ENCODE measurements around the gene TNS3.
"Not testable (repeated sequence)": the region's sequence is repeated elsewhere in the genome, so short reads cannot be mapped to it uniquely, and the experiment has no call there.

The TNS3 gene

DNA sequence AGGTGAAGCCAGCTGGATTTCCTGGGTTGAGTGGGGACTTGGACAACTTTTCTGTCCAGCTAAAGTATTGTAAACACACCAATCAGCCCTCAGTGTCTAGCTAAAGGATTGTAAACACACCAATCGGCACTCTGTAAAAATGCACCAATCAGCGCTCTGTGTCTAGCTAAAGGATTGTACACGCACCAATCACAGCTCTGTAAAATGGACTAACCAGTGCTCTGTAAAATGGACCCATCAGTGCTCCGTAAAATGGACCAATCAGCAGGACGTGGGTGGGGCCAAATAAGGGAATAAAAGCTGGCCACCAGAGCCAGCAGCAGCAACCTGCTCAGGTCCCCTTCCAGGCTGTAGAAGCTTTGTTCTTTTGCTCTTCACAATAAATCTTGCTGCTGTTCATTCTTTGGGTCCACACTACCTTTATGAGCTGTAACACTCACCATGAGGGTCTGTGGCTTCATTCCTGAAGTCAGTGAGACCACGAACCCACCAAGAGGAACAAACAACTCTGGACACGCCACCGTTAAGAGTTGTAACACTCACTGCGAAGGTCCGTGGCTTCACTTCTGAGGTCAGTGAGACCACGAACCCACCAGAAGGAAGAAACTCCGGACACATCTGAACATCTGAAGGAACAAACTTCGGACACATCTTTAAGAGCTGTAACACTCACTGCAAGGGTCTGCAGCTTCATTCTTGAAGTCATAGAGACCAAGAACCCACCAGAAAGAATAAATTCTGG, 21.8 kb upstream of the TNS3 start:
- DNase-seq (ENCODE audit: low read depth in 2 of 2), result not testable (repeated sequence)

DNA sequence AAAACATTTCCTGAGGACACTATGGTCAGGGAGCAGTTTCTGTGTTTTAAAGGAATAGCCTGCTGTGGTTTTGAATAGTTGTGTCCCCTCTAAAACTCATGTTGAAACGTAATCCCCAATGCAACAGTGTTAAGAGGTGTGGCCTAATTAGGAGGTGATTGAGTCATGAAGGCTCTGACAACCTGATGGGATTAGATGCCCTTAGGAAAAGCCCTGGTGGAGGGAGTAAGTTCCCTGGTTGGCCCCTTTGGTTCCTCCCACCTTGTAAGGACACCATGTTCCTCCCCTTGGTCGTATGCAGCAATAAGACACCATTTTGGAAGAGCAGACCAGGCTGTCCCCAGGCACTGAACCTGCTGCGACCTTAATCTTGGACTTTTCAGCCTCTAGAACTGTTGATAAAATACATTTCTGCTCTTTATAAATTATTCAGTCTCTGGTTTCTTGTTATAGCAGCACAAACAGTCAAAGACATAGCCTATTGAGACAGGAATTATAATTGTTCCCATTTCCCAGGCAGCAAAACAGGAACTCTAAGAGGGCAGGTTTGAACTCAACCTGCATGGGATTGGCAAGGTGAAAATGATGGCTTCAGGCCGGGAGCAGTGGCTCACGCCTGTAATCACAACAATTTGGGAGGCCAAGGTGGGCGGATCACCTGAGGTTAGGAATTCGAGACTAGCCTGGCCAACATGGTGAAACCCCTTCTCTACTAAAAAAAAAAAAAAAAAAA, 20.5 kb upstream of the TNS3 start:
- no peak for DNase-seq (ENCODE audit: low read depth in 2 of 2)

DNA sequence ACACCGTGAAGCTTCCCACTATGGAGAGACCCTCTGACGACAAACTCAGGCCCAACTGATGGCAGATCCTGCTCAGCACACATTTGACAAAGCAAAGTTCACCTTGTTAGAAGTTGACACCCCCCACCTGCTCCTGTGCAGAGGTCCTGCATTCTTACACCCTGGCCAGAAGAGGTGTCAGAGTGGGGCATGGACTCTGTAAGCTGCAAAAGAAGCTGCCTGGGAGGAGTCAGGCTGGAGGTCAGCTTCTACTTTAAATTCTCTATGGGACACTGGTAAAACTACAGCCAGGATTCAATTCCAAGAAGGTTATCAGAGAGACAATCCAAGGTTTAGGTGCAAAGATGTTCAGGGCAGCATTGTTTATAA, 20.0 kb upstream of the TNS3 start:
- no peak for DNase-seq (ENCODE audit: low read depth in 2 of 2)

DNA sequence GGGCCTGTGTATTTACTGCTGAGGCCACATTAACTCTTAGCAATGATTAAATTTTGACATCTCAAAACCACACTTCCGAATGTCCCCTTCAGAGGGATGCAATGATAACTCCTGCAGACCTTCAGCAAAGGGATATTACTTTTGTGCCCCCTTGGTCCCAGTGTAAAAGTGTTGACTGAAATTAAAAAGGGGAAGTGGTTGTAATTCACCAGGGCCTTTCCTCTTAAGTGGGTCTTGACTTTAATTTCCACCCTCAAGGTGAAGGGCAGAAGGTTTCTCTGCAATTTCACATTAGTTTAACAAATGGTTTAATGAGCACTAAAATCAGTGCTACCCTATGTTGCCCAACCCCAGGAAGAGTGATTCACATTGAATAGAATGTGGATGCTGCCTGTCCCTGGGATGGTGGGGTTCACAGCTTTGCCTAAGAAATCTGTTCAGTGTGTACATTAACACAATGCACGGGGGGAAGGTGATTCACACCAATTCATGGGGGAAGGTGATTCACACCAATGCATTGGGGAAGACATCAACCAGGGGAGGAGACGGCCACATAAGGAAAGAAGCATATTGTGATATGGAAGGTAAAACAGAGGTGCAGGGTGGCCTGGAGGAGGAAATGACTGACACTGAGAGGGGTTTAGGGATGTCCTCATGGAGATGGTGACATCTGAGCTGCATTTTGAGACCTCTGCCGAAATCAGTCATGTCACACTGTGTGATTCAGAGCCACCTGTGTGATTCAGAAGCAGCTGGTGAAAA, 19.4 kb upstream of the TNS3 start:
- DNase-seq (ENCODE audit: low read depth in 2 of 2), result no peak

DNA sequence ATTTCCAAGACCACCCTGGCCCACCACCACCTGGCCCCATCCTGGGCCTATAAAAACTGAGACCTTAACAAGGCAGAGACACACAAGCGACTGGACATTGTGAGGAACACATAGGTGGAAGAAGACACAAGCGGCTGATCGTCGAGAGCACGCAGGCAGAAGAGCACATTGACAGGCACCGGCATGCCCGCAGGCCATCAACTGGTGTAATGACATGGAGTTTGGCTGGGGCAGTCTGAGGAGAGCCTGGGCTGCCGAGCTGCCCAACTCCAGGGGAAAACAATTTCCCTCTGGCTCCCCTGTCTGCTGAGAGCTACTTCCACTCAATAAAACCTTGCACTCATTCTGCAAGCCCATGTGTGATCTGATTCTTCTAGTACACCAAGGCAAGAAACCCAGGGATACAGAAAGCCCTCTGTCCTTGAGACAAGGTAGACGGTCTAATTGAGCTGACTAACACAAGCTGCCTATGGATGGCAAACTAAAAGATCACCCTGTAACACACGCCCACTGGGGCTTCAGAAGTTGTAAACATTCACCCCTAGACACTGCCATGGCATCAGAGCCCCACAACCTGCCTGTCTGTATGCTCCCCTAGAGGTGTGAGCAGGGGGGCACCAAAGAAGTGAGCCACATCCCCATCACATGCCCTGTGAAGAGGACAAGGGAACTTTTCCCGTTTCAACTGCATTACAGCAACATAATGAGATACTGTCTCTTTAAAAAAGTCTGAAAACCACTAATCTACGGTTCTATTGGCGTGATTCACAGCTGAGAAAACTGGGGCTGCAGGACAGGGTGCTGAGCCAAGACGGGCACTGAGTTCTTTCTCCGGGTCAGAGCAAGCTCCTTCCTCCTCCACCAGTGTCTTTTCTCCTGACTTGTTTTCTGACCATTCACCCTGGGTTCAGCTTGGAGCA, 18.5 kb upstream of the TNS3 start:
- DNase-seq (ENCODE audit: low read depth in 2 of 2), result no peak

DNA sequence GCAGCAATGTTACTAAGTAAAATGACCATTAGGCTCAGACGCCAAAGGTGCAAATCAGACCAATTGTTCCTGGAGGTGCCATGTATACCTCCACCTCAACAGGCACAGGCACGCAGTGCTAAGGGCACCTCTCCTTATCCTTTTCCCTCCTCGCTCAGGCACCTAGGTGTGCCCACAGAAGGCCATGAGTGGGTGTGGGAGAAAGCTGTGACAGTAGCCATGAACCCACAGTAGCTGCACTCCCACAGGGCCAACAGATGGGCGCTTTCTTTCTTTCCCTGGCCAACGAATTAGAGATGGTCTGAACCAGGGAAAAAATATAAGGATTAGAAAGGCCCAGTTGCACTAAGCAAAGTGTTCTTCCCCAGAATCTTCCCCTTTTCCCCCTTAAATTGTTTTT, 15.5 kb upstream of the TNS3 start:
- DNase-seq (ENCODE audit: low read depth in 2 of 2), result no peak

DNA sequence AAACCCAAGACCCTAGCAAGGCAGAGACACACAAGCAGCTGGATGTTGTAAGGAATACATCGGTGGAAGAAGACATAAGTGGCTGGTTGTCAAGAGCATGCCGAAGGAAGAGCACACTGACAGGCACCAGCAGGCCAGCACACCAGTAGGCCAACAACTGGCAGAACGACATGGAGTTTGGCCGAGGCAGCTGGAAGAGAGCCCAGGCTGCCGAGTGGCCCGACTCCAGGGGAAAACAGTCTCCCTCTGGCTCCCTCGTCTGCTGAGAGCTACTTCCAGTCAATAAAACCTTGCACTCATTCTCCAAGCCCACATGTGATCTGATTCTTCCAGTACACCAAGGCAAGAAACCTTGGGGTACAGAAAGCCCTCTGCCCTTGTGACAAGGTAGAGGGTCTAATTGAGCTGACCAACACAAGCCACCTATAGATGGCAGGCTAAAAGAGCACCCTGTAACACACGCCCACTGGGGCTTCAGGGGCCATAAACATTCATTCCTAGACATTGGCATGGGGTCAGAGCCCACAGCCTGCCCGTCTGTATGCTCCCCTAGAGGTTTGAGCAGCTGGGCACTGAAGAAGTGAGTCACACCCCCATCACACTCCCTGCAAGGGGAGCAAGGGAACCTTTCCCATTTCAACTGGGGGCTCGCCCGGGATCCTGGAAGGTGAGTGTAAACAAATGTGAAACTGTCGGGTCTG, 14.7 kb upstream of the TNS3 start:
- DNase-seq (ENCODE audit: low read depth in 2 of 2), result no peak

DNA sequence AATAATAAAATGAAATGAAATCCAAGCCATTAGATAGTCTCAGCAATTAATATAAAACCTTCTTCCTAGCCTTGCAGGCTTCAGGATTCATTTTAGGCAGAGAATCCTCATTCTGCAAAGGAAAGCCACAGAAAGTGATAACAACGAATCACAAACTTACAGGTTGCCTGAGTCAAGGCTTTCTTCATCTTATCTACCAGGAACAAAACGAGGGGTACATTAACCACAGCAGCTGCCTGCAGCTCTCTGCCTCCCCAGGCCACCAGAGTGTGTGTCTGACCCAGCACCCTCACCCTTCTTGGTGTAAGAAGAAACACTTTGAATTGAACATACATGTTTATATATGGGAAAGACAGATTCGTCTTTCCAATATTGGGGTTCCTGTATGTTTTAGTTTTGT, 12.5 kb upstream of the TNS3 start:
- DNase-seq (ENCODE audit: low read depth in 2 of 2), result no peak

DNA sequence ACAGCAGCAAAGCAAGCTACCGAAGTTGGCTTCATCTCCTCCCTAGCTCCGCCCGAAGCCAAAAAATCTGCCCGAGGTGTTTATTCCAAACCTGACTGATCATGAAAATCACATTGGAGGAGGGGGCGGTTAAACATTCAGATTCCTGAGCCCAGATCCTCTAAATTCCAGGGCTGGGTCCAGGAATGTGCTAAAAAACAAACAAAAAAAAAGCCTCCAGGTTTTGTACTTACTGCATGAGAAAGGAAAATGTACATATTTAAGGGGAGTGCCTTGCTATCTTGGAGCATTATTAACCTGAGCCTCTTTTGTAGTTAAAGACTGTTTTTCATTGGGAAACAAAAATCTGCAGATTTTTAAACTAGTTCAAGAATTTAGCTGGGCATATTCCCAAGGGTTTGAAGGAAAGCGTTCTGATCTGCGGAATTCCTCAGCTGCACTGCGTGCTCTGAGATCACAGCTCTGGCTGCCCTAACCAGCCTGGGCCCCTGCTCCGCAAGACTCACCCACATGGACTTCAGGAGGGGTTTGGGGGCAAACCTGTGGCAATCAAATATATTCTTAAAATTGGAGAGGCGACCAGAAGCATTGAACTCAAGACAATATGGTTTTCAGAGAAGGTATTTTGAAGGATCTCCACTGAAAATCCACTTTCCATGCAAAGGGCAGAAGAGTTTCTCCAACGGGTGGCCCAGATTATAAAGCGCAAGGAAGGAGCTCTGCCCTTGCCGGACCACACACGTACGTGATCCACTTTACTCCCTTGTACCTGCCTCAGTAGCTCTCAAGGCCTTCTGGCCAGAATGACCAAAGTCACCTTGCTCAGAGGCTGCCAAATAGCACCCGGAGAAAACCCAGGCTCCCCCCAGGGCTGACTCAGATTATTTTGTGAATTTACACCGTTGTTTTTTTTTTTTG, 10.0 kb upstream of the TNS3 start:
- DNase-seq (ENCODE audit: low read depth in 2 of 2), result no peak

DNA sequence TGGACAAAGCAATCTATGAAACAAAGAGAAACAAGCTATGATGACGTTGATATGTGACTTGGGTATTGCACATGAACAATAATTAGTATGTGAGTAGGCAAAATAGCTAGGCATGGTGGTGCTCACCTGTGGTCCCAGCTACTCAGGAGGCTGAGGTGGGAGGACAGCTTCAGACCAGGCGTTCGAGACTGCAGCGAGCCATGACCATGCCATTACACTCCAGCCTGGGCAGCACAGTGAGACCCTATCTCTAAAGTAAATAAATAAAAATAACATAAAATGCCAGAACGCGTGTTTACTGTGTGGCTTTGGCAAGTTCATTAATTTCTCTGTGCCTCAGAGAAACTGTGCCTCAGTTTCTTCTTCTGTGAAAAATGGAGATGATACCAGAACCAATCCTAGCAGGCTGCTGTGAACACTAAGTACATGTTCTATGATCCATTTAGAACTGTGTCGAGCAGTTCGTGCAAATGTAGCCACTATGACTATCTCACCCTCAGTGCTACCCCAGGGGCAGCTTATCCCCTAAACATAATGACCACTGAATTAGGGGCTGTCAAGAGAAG, 9.3 kb upstream of the TNS3 start:
- DNase-seq (ENCODE audit: low read depth in 2 of 2), result no peak

DNA sequence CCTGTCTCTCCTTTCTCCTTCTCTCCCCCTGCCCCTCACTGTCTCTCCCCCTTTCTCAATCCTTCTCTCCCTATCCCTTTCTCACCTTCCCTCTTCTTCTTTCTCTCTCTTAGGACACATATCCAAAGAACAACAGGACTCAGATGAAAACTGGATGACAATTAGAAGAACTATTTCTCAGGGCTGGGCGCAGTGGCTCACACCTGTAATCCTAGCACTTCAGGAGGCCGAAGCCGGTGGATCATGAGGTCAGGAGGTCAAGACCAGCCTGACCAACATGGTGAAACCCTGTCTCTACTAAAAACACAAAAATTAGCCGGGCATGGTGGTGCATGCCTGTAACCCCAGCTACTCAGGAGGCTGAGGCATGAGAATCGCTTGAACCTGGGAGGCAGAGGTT, 8.3 kb upstream of the TNS3 start:
- DNase-seq (ENCODE audit: low read depth in 2 of 2), result not testable (repeated sequence)

DNA sequence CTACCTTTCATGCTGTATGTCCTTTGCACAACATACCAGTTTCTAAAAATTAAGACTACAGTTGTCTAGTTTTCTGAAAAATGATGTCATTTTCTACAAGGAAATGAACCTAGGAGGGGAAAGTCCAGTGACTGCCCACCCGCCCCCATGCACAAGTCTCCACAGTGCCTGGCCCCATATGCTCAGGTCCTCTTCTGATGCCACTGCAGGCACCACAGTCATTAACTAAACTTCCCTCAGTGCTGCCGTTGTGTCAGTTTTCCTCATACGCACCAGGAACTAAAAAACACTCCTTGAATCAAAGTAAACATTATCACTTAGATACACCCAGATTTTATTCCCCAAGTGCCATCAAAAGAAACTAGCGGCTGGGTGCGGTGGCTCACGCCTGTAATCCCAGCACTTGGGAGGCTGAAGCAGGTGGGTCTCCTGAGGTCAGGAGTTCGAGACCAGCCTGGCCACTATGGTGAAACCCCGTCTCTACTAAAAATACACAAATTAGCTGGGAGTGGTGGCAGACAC, 6.9 kb upstream of the TNS3 start:
- DNase-seq (ENCODE audit: low read depth in 2 of 2), result no peak

DNA sequence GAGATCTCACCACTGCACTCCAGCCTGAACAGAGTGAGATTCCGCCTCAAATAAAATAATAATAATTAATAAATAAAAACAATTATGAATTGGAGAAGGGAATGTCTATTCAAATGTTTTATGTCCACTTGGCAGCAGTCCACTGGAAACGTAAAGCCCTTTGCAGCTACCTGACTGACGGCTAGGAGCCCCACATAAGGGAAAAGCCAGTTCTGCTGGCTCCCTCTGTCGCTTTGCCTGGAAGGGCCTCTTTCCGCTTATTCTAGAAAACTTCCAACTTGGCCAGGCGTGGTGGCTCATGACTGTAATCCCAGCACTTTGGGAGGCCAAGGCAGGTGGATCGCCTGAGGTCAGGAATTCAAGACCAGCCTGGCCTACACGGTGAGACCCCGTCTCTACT, 6.1 kb upstream of the TNS3 start:
- no peak for DNase-seq (ENCODE audit: low read depth in 2 of 2)

DNA sequence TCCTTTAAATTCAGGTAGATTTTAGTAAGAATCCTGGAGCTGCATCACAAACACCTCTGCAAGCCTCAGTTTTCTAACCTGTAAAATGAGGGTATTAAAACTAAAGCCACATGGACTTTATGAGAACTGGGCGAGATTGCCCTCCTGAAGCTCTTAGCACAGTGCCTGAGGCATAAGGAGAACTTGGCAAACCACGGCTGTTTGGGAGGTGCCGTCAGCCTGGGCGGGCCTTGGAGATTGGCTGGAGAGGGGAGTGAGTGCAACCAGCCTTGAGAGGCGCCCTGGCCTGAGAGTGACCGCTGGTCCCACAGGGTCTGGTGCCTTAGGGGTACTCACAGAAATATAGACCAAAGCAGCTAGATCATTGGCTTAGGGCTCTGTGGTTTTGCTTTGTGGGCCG, 5.4 kb upstream of the TNS3 start:
- DNase-seq (ENCODE audit: low read depth in 2 of 2), result no peak

DNA sequence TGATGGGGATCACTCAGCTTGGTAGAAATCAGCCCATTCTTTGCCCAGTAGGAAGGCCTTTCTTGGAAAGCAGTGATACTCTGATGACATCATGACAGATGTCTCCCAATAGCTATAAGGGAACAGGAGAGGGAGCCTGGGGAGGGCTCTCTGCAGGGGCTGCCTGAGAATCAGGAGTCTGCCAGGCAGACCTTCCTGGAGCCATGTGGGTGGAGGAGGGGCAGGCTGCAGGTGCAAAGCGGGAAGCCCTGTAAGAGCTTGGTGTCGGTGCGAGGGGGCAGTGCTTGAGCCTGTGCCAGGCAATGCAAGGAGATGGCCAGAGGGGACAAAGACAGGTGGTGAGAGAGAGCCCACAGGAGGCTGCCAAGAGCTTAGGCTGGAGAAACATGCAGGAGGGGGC, 5.0 kb upstream of the TNS3 start:
- DNase-seq (ENCODE audit: low read depth in 2 of 2), result no peak

DNA sequence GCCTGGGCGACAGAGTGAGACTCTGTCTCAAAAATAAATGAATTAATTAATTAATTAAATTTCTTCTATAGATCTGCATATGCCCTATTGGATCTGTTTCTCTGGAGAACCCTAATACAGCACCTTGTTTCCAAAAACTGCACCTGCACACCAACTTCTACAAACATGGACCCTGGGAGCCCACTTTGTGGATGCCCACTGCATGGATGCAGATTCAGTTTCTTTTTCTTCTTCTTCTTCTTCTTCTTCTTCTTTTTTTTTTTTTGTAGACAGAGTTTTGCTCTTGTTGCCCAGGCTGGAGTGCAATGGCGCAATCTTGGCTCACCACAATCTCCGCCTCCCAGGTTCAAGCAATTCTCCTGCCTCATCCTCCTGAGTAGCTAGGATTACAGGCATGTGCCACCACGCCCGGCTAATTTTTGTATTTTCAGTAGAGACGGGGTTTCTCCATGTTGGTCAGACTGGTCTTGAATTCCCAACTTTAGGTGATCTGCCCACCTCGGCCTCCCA, 4.3 kb upstream of the TNS3 start:
- DNase-seq (ENCODE audit: low read depth in 2 of 2), result not testable (repeated sequence)

DNA sequence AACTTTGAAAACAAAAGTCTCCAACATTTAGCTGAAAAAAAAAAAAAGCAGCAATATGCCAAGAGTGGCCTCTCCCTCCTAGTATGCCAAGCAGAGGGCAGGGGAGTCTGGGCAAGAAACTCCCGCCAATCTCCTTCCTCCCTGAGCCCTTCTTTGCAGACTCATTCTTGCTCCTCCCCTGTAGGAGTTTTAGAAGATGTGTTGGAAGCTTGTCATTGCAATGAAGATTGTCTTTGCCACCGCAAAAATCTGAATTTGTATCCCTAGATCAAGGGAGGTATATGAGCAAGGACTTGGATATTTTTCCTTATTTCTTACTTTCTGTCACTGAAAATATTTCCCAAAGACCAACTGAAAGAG, 2.6 kb upstream of the TNS3 start:
- no peak for DNase-seq (ENCODE audit: low read depth in 2 of 2)

DNA sequence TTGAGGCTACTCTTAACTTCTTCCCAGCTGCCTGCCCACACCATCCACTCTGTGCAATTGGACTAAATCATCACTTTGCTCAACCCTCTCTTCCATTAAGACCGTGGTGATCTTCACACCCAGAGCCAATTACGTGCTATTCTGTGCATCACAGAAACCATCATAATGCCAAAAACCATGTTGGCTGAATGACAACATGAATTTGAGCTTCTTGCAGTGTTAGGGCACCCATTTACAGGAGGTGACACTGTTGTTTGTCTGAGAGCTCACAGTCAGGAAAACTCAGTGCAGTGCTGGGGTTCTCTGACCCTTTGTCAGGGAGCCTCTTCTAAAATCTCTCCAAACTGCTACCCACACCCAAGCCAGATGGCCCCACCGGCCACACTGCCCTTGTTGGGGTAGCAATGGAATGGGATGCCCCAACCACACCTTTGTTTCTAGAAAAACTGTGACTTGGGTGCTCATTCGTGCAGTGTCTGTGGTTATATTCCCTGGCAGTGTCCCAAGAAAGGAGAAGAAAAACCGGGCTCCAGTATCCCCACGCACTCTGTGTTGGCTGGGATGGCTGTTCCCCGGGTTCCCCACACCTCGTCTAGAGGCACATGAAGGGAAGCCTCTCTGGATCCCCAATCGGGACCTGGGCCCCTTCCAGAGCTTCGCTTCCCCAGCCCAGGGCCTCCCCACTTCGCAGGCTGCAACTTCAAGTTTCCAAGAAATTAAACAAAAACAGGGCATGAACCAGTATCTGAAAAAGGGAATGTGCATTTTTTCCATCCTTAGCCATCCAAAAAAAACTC, 2.0 kb upstream of the TNS3 start:
- no peak for DNase-seq (ENCODE audit: low read depth in 2 of 2)

Measured in stimulated activated CD4-positive, alpha-beta T cell treated with anti-CD3 and anti-CD28 coated beads, Interleukin-12 subunit alpha, Interleukin-12 subunit beta, amount 100 ng/mL, for 24 hours (primary cell).